IMR-90 (cell line): ENCODE measurements around the gene NBEA. TPM values are rescaled to one million over a fixed set of nuclear protein-coding genes. Genes with fewer than 3 reads are reported as not detected.

Source experiments
- ATAC-seq: fragments of 200-7000 bp; cut with Tn5 transposase; 2 replicates; pipeline ENCODE4 v1.9.1; 2020; ENCODE audit warnings: low read depth, mild to moderate bottlenecking, moderate library complexity
- BruUV-seq: library from RNA; stranded (reverse); fragments of 400-500 nt; replicated peaks from 2 replicates; lab custom pipeline; 2021; lab: Mats Ljungman, UMichigan
- CTCF ChIA-PET: fragments of 300-600 bp; formaldehyde crosslinking; extraction: SDS; loops from one replicate; lab custom pipeline; 2021; ENCODE audit warnings: antibody characterized with exemption; lab: Yijun Ruan, JAX
- POLR2A ChIA-PET: fragments of 300-600 bp; sonication (Branson Sonifier 250); formaldehyde crosslinking; loops from one replicate; lab custom pipeline; 2022; ENCODE audit warnings: antibody characterized with exemption; ENCODE audit not compliant: unreplicated experiment; lab: Charles Lee
- DNase-seq: peaks from one replicate; pipeline ENCODE4 v3.0.0; 2013
- H2AFZ ChIP-seq: replicated peaks from 2 replicates; pipeline ENCODE3; 2013; ENCODE audit warnings: low read length, mild to moderate bottlenecking; ENCODE audit not compliant: poor library complexity
- H2AK5ac ChIP-seq: 2 replicates; pipeline ENCODE4 v1.6.1; 2013; ENCODE audit warnings: low read depth, low read length, inconsistent platforms
- H2AK9ac ChIP-seq: replicated peaks from 2 replicates; pipeline ENCODE3; 2013; ENCODE audit warnings: mild to moderate bottlenecking, low read depth, low read length, moderate library complexity; ENCODE audit not compliant: poor library complexity
- H2BK120ac ChIP-seq: 2 replicates; pipeline ENCODE4 v1.6.1; 2013; ENCODE audit warnings: low read depth, low read length, inconsistent platforms
- H2BK15ac ChIP-seq: 3 replicates; pipeline ENCODE4 v1.6.1; 2013; ENCODE audit warnings: low read depth, low read length, inconsistent platforms
- H2BK20ac ChIP-seq: 2 replicates; pipeline ENCODE4 v1.6.1; 2013; ENCODE audit warnings: low read depth, mild to moderate bottlenecking, inconsistent platforms, low read length, moderate library complexity
- H2BK5ac ChIP-seq: 2 replicates; pipeline ENCODE4 v1.6.1; 2013; ENCODE audit warnings: mild to moderate bottlenecking, low read depth, low read length, inconsistent platforms; ENCODE audit not compliant: poor library complexity, severe bottlenecking
- H3K14ac ChIP-seq: replicated peaks from 2 replicates; pipeline ENCODE4 v1.6.1; 2013; ENCODE audit warnings: low read depth, low read length, inconsistent platforms
- H3K18ac ChIP-seq: 2 replicates; pipeline ENCODE4 v1.6.1; 2013; ENCODE audit warnings: low read depth, low read length, control low read depth
- H3K23ac ChIP-seq: 2 replicates; pipeline ENCODE4 v1.6.1; 2013; ENCODE audit warnings: low read depth, low read length, inconsistent platforms
- H3K27ac ChIP-seq: 2 replicates; pipeline ENCODE4 v1.5.1; 2013; ENCODE audit warnings: mild to moderate bottlenecking, control low read depth, low read length; ENCODE audit not compliant: insufficient read depth
- H3K27me3 ChIP-seq: 2 replicates; pipeline ENCODE4 v1.6.1; 2013; ENCODE audit warnings: low read length; ENCODE audit not compliant: control insufficient read depth, insufficient read depth
- H3K36me3 ChIP-seq: 2 replicates; pipeline ENCODE4 v1.6.1; 2013; ENCODE audit warnings: low read length, mixed read lengths; ENCODE audit not compliant: control insufficient read depth, insufficient read depth
- H3K4ac ChIP-seq: 2 replicates; pipeline ENCODE4 v1.6.1; 2013; ENCODE audit warnings: low read depth, low read length, inconsistent platforms
- H3K4me1 ChIP-seq: 2 replicates; pipeline ENCODE4 v1.6.1; 2013; ENCODE audit warnings: low read length, mixed read lengths; ENCODE audit not compliant: control insufficient read depth, insufficient read depth
- H3K4me2 ChIP-seq: 2 replicates; pipeline ENCODE4 v1.6.1; 2013; ENCODE audit warnings: low read depth, mild to moderate bottlenecking, control low read depth, low read length, moderate library complexity
- H3K4me3 ChIP-seq: 2 replicates; pipeline ENCODE4 v1.5.1; 2013; ENCODE audit warnings: low read depth, mild to moderate bottlenecking, control low read depth, low read length, moderate library complexity; ENCODE audit not compliant: insufficient read depth
- H3K56ac ChIP-seq: 2 replicates; pipeline ENCODE4 v1.6.1; 2013; ENCODE audit warnings: low read length, inconsistent platforms; ENCODE audit not compliant: insufficient read depth; ENCODE audit errors: extremely low read depth
- H3K79me1 ChIP-seq, 2 experiments: 2 replicates each; pipeline ENCODE4 v1.6.1; 2013; ENCODE audit warnings: low read length in 2 of 2, inconsistent platforms in 1 of 2, low read depth in 1 of 2
- H3K9ac ChIP-seq: 2 replicates; pipeline ENCODE4 v1.6.1; 2013; ENCODE audit warnings: low read depth, low read length, control low read depth
- H3K9me1 ChIP-seq: 2 replicates; pipeline ENCODE4 v1.6.1; 2013; ENCODE audit warnings: low read length, inconsistent platforms; ENCODE audit not compliant: insufficient read depth
- H3K9me3 ChIP-seq: 2 replicates; pipeline ENCODE4 v1.6.1; 2013; ENCODE audit warnings: low read length; ENCODE audit not compliant: control insufficient read depth, insufficient read depth
- H4K20me1 ChIP-seq: 2 replicates; pipeline ENCODE4 v1.6.1; 2013; ENCODE audit warnings: low read length, inconsistent platforms; ENCODE audit not compliant: insufficient read depth
- H4K5ac ChIP-seq: 2 replicates; pipeline ENCODE4 v1.6.1; 2013; ENCODE audit warnings: mild to moderate bottlenecking, low read depth, low read length, control low read depth
- H4K8ac ChIP-seq, 2 experiments: 2 replicates each; pipeline ENCODE4 v1.6.1; 2013; ENCODE audit warnings: low read depth in 2 of 2, low read length in 2 of 2, control low read depth in 1 of 2, inconsistent platforms in 1 of 2
- H4K91ac ChIP-seq: 2 replicates; pipeline ENCODE4 v1.6.1; 2013; ENCODE audit warnings: low read depth, low read length, inconsistent platforms; ENCODE audit not compliant: insufficient read depth
- BHLHE40 ChIP-seq: fragments of 150-350 bp; IDR thresholded peaks from 2 replicates; pipeline ENCODE4 v1.6.1; 2016; ENCODE audit warnings: mild to moderate bottlenecking, low read depth, low read length
- CEBPB ChIP-seq: IDR thresholded peaks from 2 replicates; pipeline ENCODE4 v1.6.1; 2012; ENCODE audit warnings: low read depth, low read length, improper control_type of control experiment
- CHD1 ChIP-seq: IDR thresholded peaks from 2 replicates; pipeline ENCODE4 v1.6.1; 2012; ENCODE audit warnings: low read depth, low read length, improper control_type of control experiment
- FOS ChIP-seq: fragments of 150-350 bp; IDR thresholded peaks from 2 replicates; pipeline ENCODE4 v1.6.1; 2016; ENCODE audit warnings: low read depth, low read length
- MAFK ChIP-seq: IDR thresholded peaks from 2 replicates; pipeline ENCODE4 v1.6.1; 2012; ENCODE audit warnings: low read depth, low read length, improper control_type of control experiment
- MXI1 ChIP-seq: IDR thresholded peaks from 2 replicates; pipeline ENCODE4 v1.6.1; 2012; ENCODE audit warnings: low read depth, mild to moderate bottlenecking, low read length, moderate library complexity, borderline replicate concordance
- NFE2L2 ChIP-seq: fragments of 150-350 bp; IDR thresholded peaks from 2 replicates; pipeline ENCODE4 v1.6.1; 2016; ENCODE audit warnings: low read depth, mild to moderate bottlenecking, low read length
- POLR2A ChIP-seq: IDR thresholded peaks from 2 replicates; pipeline ENCODE4 v1.6.1; 2012; ENCODE audit warnings: mild to moderate bottlenecking, low read depth, low read length
- RAD21 ChIP-seq: IDR thresholded peaks from 2 replicates; pipeline ENCODE4 v1.6.1; 2012; ENCODE audit warnings: low read length, improper control_type of control experiment
- RCOR1 ChIP-seq: IDR thresholded peaks from 2 replicates; pipeline ENCODE4 v1.6.1; 2012; ENCODE audit warnings: mild to moderate bottlenecking, low read length, improper control_type of control experiment; ENCODE audit not compliant: insufficient replicate concordance
- RFX5 ChIP-seq: IDR thresholded peaks from 2 replicates; pipeline ENCODE4 v1.8.0; 2012; ENCODE audit warnings: low read depth, mild to moderate bottlenecking, low read length, moderate library complexity
- SMC3 ChIP-seq: fragments of 150-350 bp; IDR thresholded peaks from 2 replicates; pipeline ENCODE4 v1.6.1; 2016; ENCODE audit warnings: low read depth, mild to moderate bottlenecking, antibody characterized with exemption, low read length, moderate library complexity
- WGBS, 2 experiments: methylation state at CpG; one replicate each; pipeline versions ENCODE4 v1.1.5 to v1.1.7; 2013; ENCODE audit warnings: missing lambda C conversion rate in 2 of 2; ENCODE audit not compliant: insufficient read length in 1 of 2; ENCODE audit errors: extremely low coverage in 2 of 2; 5-methylcytosine and 5-hydroxymethylcytosine counted together
- dilution Hi-C: fragments of 300-500 bp; cut with HindIII; formaldehyde crosslinking; loops from one replicate; pipeline ENCODE4 v1.14.3; 2018; ENCODE audit warnings: low sequenced_read_pairs; ENCODE audit not compliant: unreplicated experiment
- in situ Hi-C: fragments of 300-500 bp; cut with MboI; formaldehyde crosslinking; loops from 3 replicates; pipeline ENCODE4 v1.14.3; 2019; ENCODE audit warnings: low sequenced_read_pairs, inconsistent platforms, mixed read lengths
- intact Hi-C: fragments of 100-400 bp; cut with micrococcal nuclease; formaldehyde crosslinking; loops from 2 replicates; pipeline ENCODE4 v1.10.0; 2022
- polyA plus RNA-seq, 3 experiments: library from polyadenylated mRNA; depleted of rRNA; stranded (reverse); fragments of >200 nt; gene quantifications; 2 replicates each; pipeline ENCODE4 v1.2.3, GENCODE V29; 2012; ENCODE audit warnings: low replicate concordance in 1 of 3
- total RNA-seq: library from RNA; depleted of rRNA; stranded (reverse); fragments of >200 nt; gene quantifications from 2 replicates; pipeline ENCODE4 v1.2.3, GENCODE V29; 2012
- TF ChIP-seq, protein P1 (sequence below): fragments of 150-350 bp; IDR thresholded peaks from 2 replicates; pipeline ENCODE4 v1.6.1; 2017; ENCODE audit warnings: mild to moderate bottlenecking, antibody characterized with exemption, low read length, low read depth
- TF ChIP-seq, protein P2 (sequence below): conservative IDR thresholded peaks from 2 replicates; pipeline ENCODE4 v1.5.1; 2012; ENCODE audit warnings: mild to moderate bottlenecking, low read depth, low read length, improper control_type of control experiment
- TF ChIP-seq, protein P3 (sequence below): fragments of 150-350 bp; IDR thresholded peaks from 2 replicates; pipeline ENCODE4 v1.6.1; 2016; ENCODE audit warnings: low read depth, mild to moderate bottlenecking, low read length, moderate library complexity, borderline replicate concordance

Gene NBEA
- total and polyA plus RNA-seq, 2 of the 4 experiments (the other 2 are of a cell fraction) = 0.82 to 2.2 TPM

DNA sequence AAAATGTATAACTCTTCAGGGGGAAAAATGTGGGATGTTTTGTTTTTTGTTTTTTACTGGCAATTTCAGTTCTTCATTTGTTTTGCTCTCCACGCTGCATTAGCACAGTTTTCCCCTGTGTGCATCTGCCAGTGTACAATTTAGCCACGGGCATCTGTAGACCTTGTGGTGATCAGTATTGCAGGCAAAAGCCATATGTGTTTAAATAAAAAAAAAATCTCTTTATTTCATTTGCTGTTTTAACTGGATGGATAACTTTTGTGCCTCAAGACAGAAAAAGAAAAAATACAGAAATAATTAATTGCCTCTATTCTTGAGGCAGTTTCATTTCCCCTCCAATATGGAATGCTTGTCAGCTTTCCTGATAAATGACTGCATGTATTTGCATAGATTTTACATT lies 542.3 kb downstream of the NBEA start:
- Histone ChIP-seq H3K9ac (no peak overlapping the region), H3K27me3 (no peaks in the 10 kb centered on the region), H2AK9ac (no peak overlapping the region), H2AK5ac (no peak overlapping the region), H3K9me3 (no peaks in the 10 kb centered on the region), H4K5ac (no peak overlapping the region), H4K20me1 (no peaks in the 10 kb centered on the region), H2BK15ac (no peak overlapping the region), H3K79me1 (no peaks in the 10 kb centered on the region), H3K27ac (no peak overlapping the region), H4K8ac (no peak overlapping the region), H2BK120ac (no peak overlapping the region), H2BK5ac (no peak overlapping the region), H3K4ac (no peak overlapping the region), H3K23ac (no peak overlapping the region), H3K36me3 (no peaks in the 10 kb centered on the region), H3K4me1 (no peaks in the 10 kb centered on the region), H3K4me2 (no peak overlapping the region), H3K9me1 (no peaks in the 10 kb centered on the region), H2AFZ (no peak overlapping the region), H3K4me3 (no peak overlapping the region), H4K91ac (no peak overlapping the region), H3K18ac (no peak overlapping the region), H3K56ac (no peak overlapping the region), H3K14ac (no peak overlapping the region), H2BK20ac (no peak overlapping the region)
- no peak for ATAC-seq
- no peak for DNase-seq
- in situ Hi-C loops = no loop called here
- WGBS, 2 experiments = no CpG with 5 or more reads among the region's 2 CpGs
- ChIA-PET POLR2A (no interaction called here), CTCF (no interaction called here)
- BruUV-seq = no TSS peak
- TF ChIP-seq SMC3 = no peak
- no peak for TF ChIP-seq MAFK
- TF ChIP-seq BHLHE40 = no peak
- no peak for TF ChIP-seq RAD21
- no peak for TF ChIP-seq NFE2L2
- TF ChIP-seq FOS = no peak
- TF ChIP-seq CEBPB = no peak
- TF ChIP-seq, protein P1, sequence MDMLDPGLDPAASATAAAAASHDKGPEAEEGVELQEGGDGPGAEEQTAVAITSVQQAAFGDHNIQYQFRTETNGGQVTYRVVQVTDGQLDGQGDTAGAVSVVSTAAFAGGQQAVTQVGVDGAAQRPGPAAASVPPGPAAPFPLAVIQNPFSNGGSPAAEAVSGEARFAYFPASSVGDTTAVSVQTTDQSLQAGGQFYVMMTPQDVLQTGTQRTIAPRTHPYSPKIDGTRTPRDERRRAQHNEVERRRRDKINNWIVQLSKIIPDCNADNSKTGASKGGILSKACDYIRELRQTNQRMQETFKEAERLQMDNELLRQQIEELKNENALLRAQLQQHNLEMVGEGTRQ = no peak
- TF ChIP-seq RCOR1 = no peak
- TF ChIP-seq, protein P2, sequence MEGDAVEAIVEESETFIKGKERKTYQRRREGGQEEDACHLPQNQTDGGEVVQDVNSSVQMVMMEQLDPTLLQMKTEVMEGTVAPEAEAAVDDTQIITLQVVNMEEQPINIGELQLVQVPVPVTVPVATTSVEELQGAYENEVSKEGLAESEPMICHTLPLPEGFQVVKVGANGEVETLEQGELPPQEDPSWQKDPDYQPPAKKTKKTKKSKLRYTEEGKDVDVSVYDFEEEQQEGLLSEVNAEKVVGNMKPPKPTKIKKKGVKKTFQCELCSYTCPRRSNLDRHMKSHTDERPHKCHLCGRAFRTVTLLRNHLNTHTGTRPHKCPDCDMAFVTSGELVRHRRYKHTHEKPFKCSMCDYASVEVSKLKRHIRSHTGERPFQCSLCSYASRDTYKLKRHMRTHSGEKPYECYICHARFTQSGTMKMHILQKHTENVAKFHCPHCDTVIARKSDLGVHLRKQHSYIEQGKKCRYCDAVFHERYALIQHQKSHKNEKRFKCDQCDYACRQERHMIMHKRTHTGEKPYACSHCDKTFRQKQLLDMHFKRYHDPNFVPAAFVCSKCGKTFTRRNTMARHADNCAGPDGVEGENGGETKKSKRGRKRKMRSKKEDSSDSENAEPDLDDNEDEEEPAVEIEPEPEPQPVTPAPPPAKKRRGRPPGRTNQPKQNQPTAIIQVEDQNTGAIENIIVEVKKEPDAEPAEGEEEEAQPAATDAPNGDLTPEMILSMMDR = no peak
- no peak for TF ChIP-seq CHD1
- TF ChIP-seq, protein P3, sequence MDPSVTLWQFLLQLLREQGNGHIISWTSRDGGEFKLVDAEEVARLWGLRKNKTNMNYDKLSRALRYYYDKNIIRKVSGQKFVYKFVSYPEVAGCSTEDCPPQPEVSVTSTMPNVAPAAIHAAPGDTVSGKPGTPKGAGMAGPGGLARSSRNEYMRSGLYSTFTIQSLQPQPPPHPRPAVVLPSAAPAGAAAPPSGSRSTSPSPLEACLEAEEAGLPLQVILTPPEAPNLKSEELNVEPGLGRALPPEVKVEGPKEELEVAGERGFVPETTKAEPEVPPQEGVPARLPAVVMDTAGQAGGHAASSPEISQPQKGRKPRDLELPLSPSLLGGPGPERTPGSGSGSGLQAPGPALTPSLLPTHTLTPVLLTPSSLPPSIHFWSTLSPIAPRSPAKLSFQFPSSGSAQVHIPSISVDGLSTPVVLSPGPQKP = no peak
- TF ChIP-seq MXI1 = no peak
- no peak for TF ChIP-seq RFX5
- no peak for TF ChIP-seq POLR2A
- dilution Hi-C loops = no loop called here
- intact Hi-C loops = no loop called here
